GM12873 (cell line): ENCODE results near the gene EIF3K.

ENCODE experiments used
- TF ChIP-seq, protein P1 (sequence below): IDR thresholded peaks from 2 replicates; pipeline ENCODE4 v1.5.1; 2012; ENCODE audit warnings: low read depth, mild to moderate bottlenecking, moderate library complexity, low read length, control low read depth; ENCODE audit not compliant: insufficient read depth; ENCODE audit errors: missing control alignments

Gene EIF3K

DNA sequence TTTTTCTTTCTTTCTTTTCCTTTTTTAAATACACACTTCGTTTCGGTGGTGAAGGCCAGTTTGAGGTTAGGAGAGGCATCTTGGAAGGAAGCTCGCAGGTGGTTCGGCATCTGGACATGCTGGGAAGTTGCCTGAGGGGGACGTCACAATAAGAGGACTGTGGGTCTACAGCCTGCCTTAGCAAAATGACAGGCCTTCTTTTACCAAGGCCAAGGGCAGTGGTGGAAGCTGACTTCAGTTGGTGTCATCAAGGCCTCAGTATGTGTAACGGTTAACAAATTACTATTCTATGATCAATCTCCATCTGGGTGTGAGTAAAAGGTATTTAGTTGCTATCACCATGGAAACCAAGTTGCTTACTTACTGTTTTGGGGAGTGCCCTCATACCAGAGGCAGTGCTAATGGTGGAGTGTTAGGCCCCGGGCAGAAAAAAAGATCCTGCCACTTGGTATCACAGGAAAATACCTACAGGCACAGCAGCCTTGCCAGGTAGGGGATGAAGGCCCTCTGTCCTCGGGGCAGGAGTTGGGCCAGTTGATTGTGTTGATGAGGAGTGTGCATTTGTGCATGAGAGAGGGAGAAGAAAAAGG lies 38.7 kb downstream of the EIF3K start:
- TF ChIP-seq, protein P1, sequence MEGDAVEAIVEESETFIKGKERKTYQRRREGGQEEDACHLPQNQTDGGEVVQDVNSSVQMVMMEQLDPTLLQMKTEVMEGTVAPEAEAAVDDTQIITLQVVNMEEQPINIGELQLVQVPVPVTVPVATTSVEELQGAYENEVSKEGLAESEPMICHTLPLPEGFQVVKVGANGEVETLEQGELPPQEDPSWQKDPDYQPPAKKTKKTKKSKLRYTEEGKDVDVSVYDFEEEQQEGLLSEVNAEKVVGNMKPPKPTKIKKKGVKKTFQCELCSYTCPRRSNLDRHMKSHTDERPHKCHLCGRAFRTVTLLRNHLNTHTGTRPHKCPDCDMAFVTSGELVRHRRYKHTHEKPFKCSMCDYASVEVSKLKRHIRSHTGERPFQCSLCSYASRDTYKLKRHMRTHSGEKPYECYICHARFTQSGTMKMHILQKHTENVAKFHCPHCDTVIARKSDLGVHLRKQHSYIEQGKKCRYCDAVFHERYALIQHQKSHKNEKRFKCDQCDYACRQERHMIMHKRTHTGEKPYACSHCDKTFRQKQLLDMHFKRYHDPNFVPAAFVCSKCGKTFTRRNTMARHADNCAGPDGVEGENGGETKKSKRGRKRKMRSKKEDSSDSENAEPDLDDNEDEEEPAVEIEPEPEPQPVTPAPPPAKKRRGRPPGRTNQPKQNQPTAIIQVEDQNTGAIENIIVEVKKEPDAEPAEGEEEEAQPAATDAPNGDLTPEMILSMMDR = no peak

DNA sequence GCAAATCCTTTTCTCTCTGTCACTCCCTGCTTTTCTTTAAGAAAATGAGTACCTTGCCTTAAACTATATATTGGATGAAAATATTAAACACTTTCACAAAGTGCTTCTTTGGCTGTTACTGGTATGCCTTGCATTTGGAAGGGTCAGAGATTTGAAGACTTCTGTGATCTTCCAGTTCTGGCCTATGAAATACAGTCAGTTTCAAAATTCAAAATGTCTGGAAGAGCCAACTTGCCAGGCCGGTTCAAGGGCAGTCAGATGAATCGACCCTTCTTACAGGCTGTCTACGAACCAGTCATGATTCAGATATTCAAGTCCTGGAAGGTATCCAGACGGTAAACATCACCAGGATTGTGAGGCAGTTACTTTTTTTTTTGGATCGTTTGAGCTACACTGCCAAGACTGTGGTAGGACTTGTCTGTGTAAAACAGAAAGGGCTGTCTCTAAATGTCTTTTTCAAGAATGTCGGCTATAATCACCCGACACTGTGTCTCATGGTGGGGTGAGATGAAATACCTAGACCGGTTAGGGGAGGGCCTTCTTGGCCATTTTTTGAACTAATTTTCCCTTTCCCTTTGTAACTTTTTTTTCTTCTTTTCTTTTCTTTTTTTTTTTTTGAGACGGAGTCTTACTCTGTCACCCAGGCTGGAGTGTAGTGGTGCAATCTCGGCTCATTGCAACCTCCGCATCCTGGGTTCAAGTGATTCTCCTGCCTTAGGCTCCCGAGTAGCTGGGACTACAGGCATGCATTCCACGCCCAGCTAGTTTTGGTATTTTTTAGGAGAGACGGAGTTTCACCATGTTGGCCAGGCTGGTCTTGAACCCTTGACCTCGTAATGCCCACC lies 39.7 kb downstream of the EIF3K start:
- TF ChIP-seq, protein P1 = no peak

DNA sequence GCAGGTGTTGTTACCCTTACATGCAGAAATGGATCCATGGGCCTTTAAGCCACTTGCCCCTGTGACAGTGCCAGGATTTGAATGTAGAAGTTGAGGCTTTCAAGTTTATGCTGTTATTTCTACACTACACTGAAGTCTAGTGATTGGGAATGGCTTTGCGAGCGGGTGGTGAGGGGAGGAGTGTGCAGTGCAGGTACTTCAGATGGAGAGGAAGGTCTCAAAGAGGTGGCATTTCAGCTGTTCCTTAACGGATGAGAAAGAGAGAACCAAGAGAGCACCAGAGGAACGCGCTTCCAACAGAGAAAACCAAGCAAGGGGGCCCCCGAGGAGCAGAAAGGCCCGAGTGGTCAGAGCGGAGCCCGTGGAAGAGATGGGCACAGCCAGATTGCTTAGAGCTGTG lies 41.7 kb downstream of the EIF3K start:
- TF ChIP-seq, protein P1 = no peak

DNA sequence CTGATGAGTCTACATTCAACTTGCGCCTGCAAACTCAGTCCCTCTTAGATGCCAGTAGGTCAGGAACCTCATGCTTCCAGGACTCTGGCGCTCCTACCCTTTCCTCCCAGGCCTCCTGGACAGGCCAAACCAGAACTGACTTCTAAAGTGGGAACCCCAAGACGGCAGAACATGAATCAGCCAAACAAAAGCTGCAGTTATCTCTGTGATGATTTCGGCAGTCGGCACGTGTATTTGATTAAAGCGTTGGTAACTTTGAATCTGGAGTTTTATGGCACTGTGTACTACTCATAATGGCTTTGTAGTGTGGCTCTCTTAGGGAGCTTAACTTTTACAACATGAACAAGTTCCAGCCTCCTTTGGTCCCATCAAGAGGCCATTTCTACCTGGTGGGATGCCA lies 42.1 kb downstream of the EIF3K start:
- TF ChIP-seq, protein P1 = no peak

DNA sequence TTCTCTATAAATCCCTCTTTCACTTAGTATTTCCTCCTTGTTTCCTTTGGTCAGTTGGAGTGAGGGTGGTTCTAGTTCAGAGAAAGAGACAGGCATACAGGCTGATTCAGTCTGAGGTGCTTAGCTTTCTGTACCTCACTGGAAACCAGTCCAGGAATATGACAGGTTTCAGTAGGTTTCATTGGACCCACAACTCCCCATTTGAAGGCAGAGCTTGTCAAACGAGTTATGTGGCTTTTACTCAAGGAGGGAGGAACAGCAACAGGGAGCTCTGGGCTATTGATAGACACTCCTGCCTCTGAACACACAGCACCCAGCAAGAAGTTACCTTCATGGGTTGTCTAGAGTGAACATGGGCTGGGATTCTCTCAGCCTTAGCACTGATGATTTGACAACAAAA lies 43.0 kb downstream of the EIF3K start:
- TF ChIP-seq, protein P1 = no peak

DNA sequence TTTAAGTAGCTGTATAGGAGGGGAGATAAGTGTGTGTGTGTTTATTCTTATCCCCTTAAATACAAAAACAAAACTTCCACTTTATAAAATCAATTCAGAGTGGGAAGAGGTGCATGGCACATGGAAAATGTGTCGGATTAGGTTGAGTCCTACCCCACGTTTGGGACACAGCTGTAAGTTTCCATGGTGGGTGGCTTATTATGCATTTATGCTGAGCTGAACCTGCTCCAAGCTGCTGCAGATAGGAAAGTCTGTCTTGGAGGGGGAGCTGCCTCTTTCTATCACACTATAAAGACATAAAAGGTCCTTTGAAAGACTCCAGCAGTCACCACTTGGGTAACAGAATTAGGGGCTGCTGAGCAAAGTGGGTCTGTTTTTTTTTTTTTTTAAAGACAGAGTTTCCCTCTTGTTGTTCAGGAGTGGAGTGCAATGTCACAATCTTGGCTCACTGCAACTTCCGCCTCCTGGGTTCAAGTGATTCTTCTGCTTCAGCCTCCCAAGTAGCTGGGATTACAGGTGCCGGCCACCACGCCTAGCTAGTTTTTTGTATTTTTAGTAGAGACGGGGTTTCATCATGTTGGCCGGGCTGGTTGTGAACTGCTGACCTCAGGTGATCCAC lies 43.7 kb downstream of the EIF3K start:
- TF ChIP-seq, protein P1 = no peak

DNA sequence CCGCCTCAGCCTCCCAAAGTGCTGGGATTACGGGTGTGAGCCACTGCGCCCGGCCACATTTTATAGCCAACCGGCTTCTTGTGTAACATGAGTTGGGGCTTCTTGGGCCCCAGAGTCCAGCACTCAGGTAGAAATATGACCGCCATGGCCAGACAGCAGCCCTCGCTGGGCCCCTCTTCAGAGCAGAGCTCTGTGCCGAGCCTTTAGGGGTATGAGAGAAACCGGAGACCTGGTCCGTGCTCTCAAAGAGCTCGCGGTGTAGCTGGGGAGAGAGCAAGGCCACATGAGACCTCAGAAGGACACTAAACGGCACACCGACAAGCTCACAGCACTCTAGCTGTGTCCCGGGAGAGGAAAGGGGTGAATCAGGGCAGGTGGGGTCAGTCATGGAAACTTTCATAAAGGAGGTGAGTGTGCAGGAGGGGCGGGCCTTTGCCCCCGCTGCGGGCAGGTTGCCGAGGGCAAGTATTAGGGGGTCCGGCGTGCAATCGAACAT lies 44.2 kb downstream of the EIF3K start:
- TF ChIP-seq, protein P1 = no peak
